Nephron progenitor cell (in vitro differentiated cells): ENCODE results near the gene HSD17B13.

Experiments
- DNase-seq: peaks from one replicate; pipeline ENCODE4 v3.0.0; 2021
- H3K27ac Mint-ChIP-seq: 2 replicates; pipeline ENCODE4 v1.8.0; 2021; ENCODE audit warnings: mild to moderate bottlenecking, moderate library complexity, mixed read lengths
- H3K27me3 Mint-ChIP-seq: 2 replicates; pipeline ENCODE4 v1.8.0; 2021; ENCODE audit warnings: mild to moderate bottlenecking, low read depth, mixed read lengths; ENCODE audit not compliant: poor library complexity
- H3K36me3 Mint-ChIP-seq: 2 replicates; pipeline ENCODE4 v1.8.0; 2021; ENCODE audit warnings: low read depth, mixed read lengths
- H3K4me1 Mint-ChIP-seq: 2 replicates; pipeline ENCODE4 v1.8.0; 2021; ENCODE audit warnings: mixed read lengths
- H3K4me3 Mint-ChIP-seq: 2 replicates; pipeline ENCODE4 v1.8.0; 2021; ENCODE audit warnings: mild to moderate bottlenecking, moderate library complexity, mixed read lengths
- H3K9me3 Mint-ChIP-seq: 2 replicates; pipeline ENCODE4 v1.8.0; 2021; ENCODE audit warnings: mild to moderate bottlenecking, moderate library complexity, mixed read lengths
- TF ChIP-seq, protein P1 (sequence below): fragments of 200-600 bp; sonication (generic); IDR thresholded peaks from 2 replicates; pipeline ENCODE4 v1.5.0; 2021; ENCODE audit warnings: antibody characterized with exemption

The HSD17B13 gene

DNA sequence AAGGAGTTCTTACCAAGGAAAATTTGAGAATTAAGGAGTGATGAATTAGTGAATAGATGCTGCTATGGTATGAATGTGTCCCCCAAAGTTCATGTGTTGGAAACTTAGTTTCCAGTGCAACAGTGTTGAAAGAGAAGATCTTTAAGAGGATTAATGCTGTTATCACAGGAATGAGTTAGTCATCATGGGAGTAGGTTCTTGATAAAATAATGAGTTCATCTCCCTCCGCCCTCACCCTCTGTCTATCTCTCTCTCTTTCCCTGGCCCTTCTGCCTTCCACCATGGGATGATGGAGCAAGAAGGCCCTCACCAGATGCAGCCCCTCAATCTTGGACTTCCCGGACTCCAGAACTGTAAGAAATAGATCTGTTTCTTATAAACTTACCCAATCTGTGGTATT, 64.0 kb downstream of the HSD17B13 start:
- H3K27ac Mint-ChIP-seq, result no peak overlapping the region
- no peak overlapping the region for H3K4me3 Mint-ChIP-seq
- TF ChIP-seq, protein P1, sequence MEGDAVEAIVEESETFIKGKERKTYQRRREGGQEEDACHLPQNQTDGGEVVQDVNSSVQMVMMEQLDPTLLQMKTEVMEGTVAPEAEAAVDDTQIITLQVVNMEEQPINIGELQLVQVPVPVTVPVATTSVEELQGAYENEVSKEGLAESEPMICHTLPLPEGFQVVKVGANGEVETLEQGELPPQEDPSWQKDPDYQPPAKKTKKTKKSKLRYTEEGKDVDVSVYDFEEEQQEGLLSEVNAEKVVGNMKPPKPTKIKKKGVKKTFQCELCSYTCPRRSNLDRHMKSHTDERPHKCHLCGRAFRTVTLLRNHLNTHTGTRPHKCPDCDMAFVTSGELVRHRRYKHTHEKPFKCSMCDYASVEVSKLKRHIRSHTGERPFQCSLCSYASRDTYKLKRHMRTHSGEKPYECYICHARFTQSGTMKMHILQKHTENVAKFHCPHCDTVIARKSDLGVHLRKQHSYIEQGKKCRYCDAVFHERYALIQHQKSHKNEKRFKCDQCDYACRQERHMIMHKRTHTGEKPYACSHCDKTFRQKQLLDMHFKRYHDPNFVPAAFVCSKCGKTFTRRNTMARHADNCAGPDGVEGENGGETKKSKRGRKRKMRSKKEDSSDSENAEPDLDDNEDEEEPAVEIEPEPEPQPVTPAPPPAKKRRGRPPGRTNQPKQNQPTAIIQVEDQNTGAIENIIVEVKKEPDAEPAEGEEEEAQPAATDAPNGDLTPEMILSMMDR, result no peak
- H3K9me3 Mint-ChIP-seq, result peaks cover 18% of the 10 kb centered on the region
- peaks cover 8% of the 10 kb centered on the region for H3K27me3 Mint-ChIP-seq
- H3K36me3 Mint-ChIP-seq, result peaks cover 6% of the 10 kb centered on the region
- no peak for DNase-seq
- H3K4me1 Mint-ChIP-seq, result no peaks in the 10 kb centered on the region

- no peaks in the 10 kb centered on the region for H3K4me1 Mint-ChIP-seq
- H3K9me3 Mint-ChIP-seq, result peaks cover 10% of the 10 kb centered on the region
- no peak overlapping the region for H3K4me3 Mint-ChIP-seq
- no peak overlapping the region for H3K27ac Mint-ChIP-seq
- H3K36me3 Mint-ChIP-seq, result peaks cover 6% of the 10 kb centered on the region
- TF ChIP-seq, protein P1, result no peak
- DNase-seq, result no peak
- peaks cover 8% of the 10 kb centered on the region for H3K27me3 Mint-ChIP-seq
Measured at GRCh38 chr4:87257523-87257922, 65.2 kb downstream of the HSD17B13 start.

- Mint-ChIP-seq H3K27ac (no peak overlapping the region), H3K9me3 (peaks cover 10% of the 10 kb centered on the region), H3K27me3 (peaks cover 12% of the 10 kb centered on the region), H3K4me3 (no peak overlapping the region), H3K36me3 (peaks cover 6% of the 10 kb centered on the region), H3K4me1 (no peaks in the 10 kb centered on the region)
- TF ChIP-seq, protein P1, result no peak
- DNase-seq, result no peak
Measured at GRCh38 chr4:87255755-87256154, 66.9 kb downstream of the HSD17B13 start.
